OCI-LY1 (cell line): Measurements from ENCODE around the gene TUB.

Source experiments
- H2AFZ ChIP-seq: fragments of 200-600 bp; sonication (generic), shearing (Covaris generic); 2 replicates; pipeline ENCODE4 v1.6.0; 2014; ENCODE audit warnings: antibody characterized with exemption, mild to moderate bottlenecking, low read length
- H3F3A ChIP-seq: fragments of 200-600 bp; sonication (generic), shearing (Covaris generic); 2 replicates; pipeline ENCODE4 v1.6.0; 2014; ENCODE audit warnings: mild to moderate bottlenecking, antibody characterized with exemption, low read length, moderate library complexity; ENCODE audit not compliant: insufficient read depth
- H3K27ac ChIP-seq: fragments of 200-600 bp; sonication (generic); 2 replicates; pipeline ENCODE4 v1.5.1; 2014; ENCODE audit warnings: low read length, mixed run types, mild to moderate bottlenecking, low read depth; ENCODE audit not compliant: poor library complexity, severe bottlenecking
- H3K27me3 ChIP-seq: fragments of 200-600 bp; sonication (generic); 2 replicates; pipeline ENCODE4 v1.6.0; 2014; ENCODE audit warnings: antibody characterized with exemption, mild to moderate bottlenecking, low read length, moderate library complexity; ENCODE audit not compliant: insufficient read depth
- H3K36me3 ChIP-seq: fragments of 200-600 bp; sonication (generic); 2 replicates; pipeline ENCODE4 v1.6.1; 2014; ENCODE audit warnings: mild to moderate bottlenecking, antibody characterized with exemption, low read length, moderate library complexity, mixed read lengths; ENCODE audit not compliant: insufficient read depth
- H3K4me1 ChIP-seq: fragments of 200-600 bp; sonication (generic); 2 replicates; pipeline ENCODE4 v1.5.1; 2014; ENCODE audit warnings: mild to moderate bottlenecking, low read length, moderate library complexity; ENCODE audit not compliant: insufficient read depth, severe bottlenecking
- H3K4me2 ChIP-seq: fragments of 200-600 bp; sonication (generic), shearing (Covaris generic); 2 replicates; pipeline ENCODE4 v1.6.1; 2014; ENCODE audit warnings: low read length
- H3K4me3 ChIP-seq: fragments of 200-600 bp; sonication (generic); 2 replicates; pipeline ENCODE4 v1.5.1; 2014; ENCODE audit warnings: low read length, low read depth, mild to moderate bottlenecking, mixed read lengths; ENCODE audit not compliant: poor library complexity, severe bottlenecking
- H3K79me2 ChIP-seq: fragments of 200-600 bp; shearing (Covaris generic); 2 replicates; pipeline ENCODE4 v1.6.1; 2016; ENCODE audit warnings: mixed run types, low read length, mixed read lengths; ENCODE audit not compliant: insufficient read depth
- H3K9ac ChIP-seq: fragments of 200-600 bp; sonication (generic), shearing (Covaris generic); 2 replicates; pipeline ENCODE4 v1.6.1; 2014; ENCODE audit warnings: mild to moderate bottlenecking, low read length, mixed read lengths
- H3K9me2 ChIP-seq: fragments of 200-600 bp; sonication (generic), shearing (Covaris generic); 2 replicates; pipeline ENCODE4 v1.6.1; 2014; ENCODE audit warnings: low read depth, mild to moderate bottlenecking, low read length, mixed read lengths
- H3K9me3 ChIP-seq: fragments of 200-600 bp; shearing (Covaris generic); 2 replicates; pipeline ENCODE4 v1.6.1; 2014; ENCODE audit warnings: low read length, mixed read lengths
- H4K20me1 ChIP-seq: fragments of 200-600 bp; sonication (generic), shearing (Covaris generic); 2 replicates; pipeline ENCODE4 v1.6.0; 2016; ENCODE audit warnings: mild to moderate bottlenecking, low read length; ENCODE audit not compliant: insufficient read depth
- EZH2 ChIP-seq: fragments of 200-600 bp; sonication (generic), shearing (Covaris generic); IDR thresholded peaks from 2 replicates; pipeline ENCODE4 v1.8.0; 2017; ENCODE audit warnings: borderline replicate concordance, mixed run types, mild to moderate bottlenecking, antibody characterized with exemption, low read length, moderate library complexity, mixed read lengths
- TF ChIP-seq, protein P1 (sequence below): fragments of 200-600 bp; sonication (generic), shearing (Covaris generic); IDR thresholded peaks from 2 replicates; pipeline ENCODE4 v1.5.1; 2017; ENCODE audit warnings: mild to moderate bottlenecking, antibody characterized with exemption, low read length, moderate library complexity, mixed read lengths

Gene TUB

GRCh38 chr11:8097926-8098325 lies 16.9 kb downstream of the TUB start:
- Histone ChIP-seq H2AFZ (no peak overlapping the region), H3K79me2 (no peaks in the 10 kb centered on the region), H3K4me2 (no peak overlapping the region), H3K36me3 (no peaks in the 10 kb centered on the region), H3K4me3 (no peak overlapping the region), H3F3A (no peaks in the 10 kb centered on the region), H3K4me1 (no peaks in the 10 kb centered on the region), H3K9ac (no peak overlapping the region), H3K9me2 (no peaks in the 10 kb centered on the region), H4K20me1 (no peaks in the 10 kb centered on the region), H3K27ac (no peak overlapping the region), H3K9me3 (no peaks in the 10 kb centered on the region), H3K27me3 (no peaks in the 10 kb centered on the region)
- TF ChIP-seq, protein P1, sequence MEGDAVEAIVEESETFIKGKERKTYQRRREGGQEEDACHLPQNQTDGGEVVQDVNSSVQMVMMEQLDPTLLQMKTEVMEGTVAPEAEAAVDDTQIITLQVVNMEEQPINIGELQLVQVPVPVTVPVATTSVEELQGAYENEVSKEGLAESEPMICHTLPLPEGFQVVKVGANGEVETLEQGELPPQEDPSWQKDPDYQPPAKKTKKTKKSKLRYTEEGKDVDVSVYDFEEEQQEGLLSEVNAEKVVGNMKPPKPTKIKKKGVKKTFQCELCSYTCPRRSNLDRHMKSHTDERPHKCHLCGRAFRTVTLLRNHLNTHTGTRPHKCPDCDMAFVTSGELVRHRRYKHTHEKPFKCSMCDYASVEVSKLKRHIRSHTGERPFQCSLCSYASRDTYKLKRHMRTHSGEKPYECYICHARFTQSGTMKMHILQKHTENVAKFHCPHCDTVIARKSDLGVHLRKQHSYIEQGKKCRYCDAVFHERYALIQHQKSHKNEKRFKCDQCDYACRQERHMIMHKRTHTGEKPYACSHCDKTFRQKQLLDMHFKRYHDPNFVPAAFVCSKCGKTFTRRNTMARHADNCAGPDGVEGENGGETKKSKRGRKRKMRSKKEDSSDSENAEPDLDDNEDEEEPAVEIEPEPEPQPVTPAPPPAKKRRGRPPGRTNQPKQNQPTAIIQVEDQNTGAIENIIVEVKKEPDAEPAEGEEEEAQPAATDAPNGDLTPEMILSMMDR: no peak
- no peak for TF ChIP-seq EZH2

DNA sequence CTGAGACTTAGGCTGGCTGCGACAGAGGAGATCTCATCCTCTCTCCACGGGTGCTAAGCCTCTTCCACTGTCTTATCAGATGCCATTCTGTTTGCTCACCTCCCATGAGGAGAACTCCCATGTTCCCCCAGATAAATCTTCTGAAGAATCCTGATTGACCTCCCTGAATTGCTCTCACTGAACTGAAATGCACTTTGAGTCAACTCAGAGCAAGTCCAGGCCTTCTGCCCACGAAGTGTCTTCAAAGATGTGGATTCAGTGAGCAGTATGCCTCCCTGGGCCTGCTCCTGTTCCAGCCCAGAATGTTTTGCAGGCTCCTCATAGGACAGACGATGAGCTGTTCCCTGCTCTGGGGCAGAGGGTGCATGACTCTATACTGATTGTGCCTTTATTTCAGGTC lies 17.4 kb downstream of the TUB start:
- H3F3A ChIP-seq: no peaks in the 10 kb centered on the region
- no peak for TF ChIP-seq EZH2
- TF ChIP-seq, protein P1: no peak
- H3K27me3 ChIP-seq: no peaks in the 10 kb centered on the region
- no peak overlapping the region for H3K4me3 ChIP-seq
- no peaks in the 10 kb centered on the region for H3K9me3 ChIP-seq
- no peak overlapping the region for H3K9ac ChIP-seq
- no peaks in the 10 kb centered on the region for H3K79me2 ChIP-seq
- H2AFZ ChIP-seq: no peak overlapping the region
- H3K36me3 ChIP-seq: no peaks in the 10 kb centered on the region
- H3K27ac ChIP-seq: no peak overlapping the region
- H4K20me1 ChIP-seq: no peaks in the 10 kb centered on the region
- H3K9me2 ChIP-seq: no peaks in the 10 kb centered on the region
- H3K4me2 ChIP-seq: no peak overlapping the region
- no peaks in the 10 kb centered on the region for H3K4me1 ChIP-seq

DNA sequence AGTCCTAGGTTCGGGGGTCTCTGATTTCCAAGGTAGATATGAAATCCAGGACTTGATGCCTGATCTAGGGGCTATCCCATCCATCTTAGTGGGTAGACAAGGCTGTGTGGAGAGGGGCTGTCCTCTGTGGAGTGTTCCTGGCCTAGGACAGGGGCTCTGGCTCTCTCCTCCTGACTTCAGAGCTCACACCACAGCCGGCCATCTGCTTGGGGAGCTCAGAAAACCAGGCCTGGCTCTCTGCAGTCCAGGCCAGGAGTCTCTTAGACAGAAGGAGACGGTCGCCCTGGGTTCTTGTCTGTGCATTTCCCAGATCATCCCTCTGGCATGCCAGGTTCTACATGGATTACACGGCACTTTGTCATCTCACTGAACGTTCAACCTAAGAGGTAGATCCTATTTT lies 17.9 kb downstream of the TUB start:
- H3K27me3 ChIP-seq: no peaks in the 10 kb centered on the region
- H2AFZ ChIP-seq: no peak overlapping the region
- no peak overlapping the region for H3K9ac ChIP-seq
- no peaks in the 10 kb centered on the region for H4K20me1 ChIP-seq
- H3K9me2 ChIP-seq: no peaks in the 10 kb centered on the region
- H3K27ac ChIP-seq: no peak overlapping the region
- H3K9me3 ChIP-seq: no peaks in the 10 kb centered on the region
- H3K4me1 ChIP-seq: no peaks in the 10 kb centered on the region
- TF ChIP-seq, protein P1: no peak
- no peak for TF ChIP-seq EZH2
- H3K4me2 ChIP-seq: no peak overlapping the region
- H3F3A ChIP-seq: no peaks in the 10 kb centered on the region
- no peaks in the 10 kb centered on the region for H3K36me3 ChIP-seq
- no peak overlapping the region for H3K4me3 ChIP-seq
- H3K79me2 ChIP-seq: no peaks in the 10 kb centered on the region
